HG03439 (cell line): ENCODE measurements around the gene UCHL5.
"Not testable (repeated sequence)": the region's sequence is repeated elsewhere in the genome, so short reads cannot be mapped to it uniquely, and the experiment has no call there.

Source experiments
- ATAC-seq: cut with Tn5 transposase; IDR thresholded peaks from one replicate; pipeline ENCODE4 v1.9.1; 2021; ENCODE audit warnings: mild to moderate bottlenecking, moderate library complexity; ENCODE audit not compliant: unreplicated experiment

The UCHL5 gene

GRCh38 chr1:193013707-193014106 lies 45.5 kb downstream of the UCHL5 start:
- no peak for ATAC-seq

GRCh38 chr1:193013005-193013404 lies 46.2 kb downstream of the UCHL5 start:
- ATAC-seq = no peak

- ATAC-seq = no peak
Observed at GRCh38 chr1:193011406-193011805, 47.8 kb downstream of the UCHL5 start.

GRCh38 chr1:193009501-193009900 lies 49.7 kb downstream of the UCHL5 start:
- ATAC-seq = no peak

- no peak for ATAC-seq
Observed at GRCh38 chr1:193005785-193006184, 53.4 kb downstream of the UCHL5 start.

- ATAC-seq = no peak
Observed at GRCh38 chr1:192998536-192998935, 60.6 kb downstream of the UCHL5 start.

- no peak for ATAC-seq
Observed at GRCh38 chr1:192994141-192994540, 65.0 kb downstream of the UCHL5 start.

GRCh38 chr1:192993426-192994085 lies 65.6 kb downstream of the UCHL5 start:
- no peak for ATAC-seq

GRCh38 chr1:192986748-192987334 lies 72.3 kb downstream of the UCHL5 start:
- not testable (repeated sequence) for ATAC-seq

GRCh38 chr1:192986110-192986747 lies 72.9 kb downstream of the UCHL5 start:
- no peak for ATAC-seq

- no peak for ATAC-seq
Observed at GRCh38 chr1:192984080-192984479, 75.1 kb downstream of the UCHL5 start.

GRCh38 chr1:192983349-192983980 lies 75.7 kb downstream of the UCHL5 start:
- ATAC-seq = peak; percentile 96

- no peak for ATAC-seq
Observed at GRCh38 chr1:192980856-192981255, 78.3 kb downstream of the UCHL5 start.

GRCh38 chr1:192980334-192980733 lies 78.8 kb downstream of the UCHL5 start:
- not testable (repeated sequence) for ATAC-seq

GRCh38 chr1:192979542-192979941 lies 79.6 kb downstream of the UCHL5 start:
- ATAC-seq = no peak

- no peak for ATAC-seq
Observed at GRCh38 chr1:192978195-192978710, 80.9 kb downstream of the UCHL5 start.

- ATAC-seq = no peak
Observed at GRCh38 chr1:192977089-192977706, 82.0 kb downstream of the UCHL5 start.

- no peak for ATAC-seq
Observed at GRCh38 chr1:192976576-192976975, 82.6 kb downstream of the UCHL5 start.

GRCh38 chr1:192974701-192975100 lies 84.5 kb downstream of the UCHL5 start:
- no peak for ATAC-seq

GRCh38 chr1:192973988-192974387 lies 85.2 kb downstream of the UCHL5 start:
- ATAC-seq = no peak

GRCh38 chr1:192973202-192973601 lies 86.0 kb downstream of the UCHL5 start:
- no peak for ATAC-seq
